ENCODE measurements around the gene PDE11A. TPM values are rescaled to one million over a fixed set of nuclear protein-coding genes. Genes with fewer than 3 reads are reported as not detected.

Gene PDE11A
- total and polyA plus RNA-seq, 9 donors = 0.15 to 2.0 (median 0.42) TPM; not detected in 1

GRCh38 chr2:177972782-177973181 lies 99.8 kb downstream of the PDE11A start:
- H3K27ac ChIP-seq = no peak overlapping the region
- H3K4me3 ChIP-seq = no peak overlapping the region
- H3K9me3 ChIP-seq = no peaks in the 10 kb centered on the region
- DNase-seq = no peak
- no peaks in the 10 kb centered on the region for H3K27me3 ChIP-seq
- TF ChIP-seq POLR2A (IDR thresholded peaks at IDR 0.05) (no peak), CTCF (IDR thresholded peaks at IDR 0.05) (no peak), EP300 (IDR thresholded peaks at IDR 0.05) (no peak)
- H3K36me3 ChIP-seq = no peaks in the 10 kb centered on the region
- no peaks in the 10 kb centered on the region for H3K4me1 ChIP-seq (ENCODE audit: insufficient read depth)
- intact Hi-C loops (cut with DNase I) = no loop called here
- 90 to 95% (median 93%) methylated on average over 7 to 8 of the region's 8 CpGs for WGBS, 3 donors

- TF ChIP-seq POLR2A (IDR thresholded peaks at IDR 0.05) = no peak
- TF ChIP-seq CTCF (IDR thresholded peaks at IDR 0.05) = no peak
- no peak for TF ChIP-seq EP300 (IDR thresholded peaks at IDR 0.05)
- Histone ChIP-seq H3K4me3 (no peak overlapping the region), H3K9me3 (no peaks in the 10 kb centered on the region), H3K27me3 (no peaks in the 10 kb centered on the region), H3K27ac (no peak overlapping the region), H3K36me3 (no peaks in the 10 kb centered on the region), H3K4me1 (ENCODE audit: insufficient read depth) (no peaks in the 10 kb centered on the region)
- DNase-seq = no peak
- intact Hi-C loops (cut with DNase I) = no loop called here
Measured at GRCh38 chr2:177972123-177972522, 100.5 kb downstream of the PDE11A start.

GRCh38 chr2:177970670-177971454 lies 101.7 kb downstream of the PDE11A start:
- Histone ChIP-seq H3K27ac (no peak overlapping the region), H3K36me3 (no peaks in the 10 kb centered on the region), H3K27me3 (no peaks in the 10 kb centered on the region), H3K4me3 (no peak overlapping the region), H3K9me3 (no peaks in the 10 kb centered on the region), H3K4me1 (ENCODE audit: insufficient read depth) (no peaks in the 10 kb centered on the region)
- TF ChIP-seq CTCF (IDR thresholded peaks at IDR 0.05) (no peak), EP300 (IDR thresholded peaks at IDR 0.05) (no peak), POLR2A (IDR thresholded peaks at IDR 0.05) (no peak)
- WGBS, 3 donors = 81 to 82% (median 82%) methylated on average over 3 of the region's 3 CpGs
- intact Hi-C loops (cut with DNase I) = no loop called here
- DNase-seq = no peak

GRCh38 chr2:177964892-177965291 lies 107.7 kb downstream of the PDE11A start:
- Histone ChIP-seq H3K27me3 (no peaks in the 10 kb centered on the region), H3K27ac (no peak overlapping the region), H3K4me1 (ENCODE audit: insufficient read depth) (no peaks in the 10 kb centered on the region), H3K9me3 (no peaks in the 10 kb centered on the region), H3K4me3 (no peak overlapping the region), H3K36me3 (no peaks in the 10 kb centered on the region)
- intact Hi-C loops (cut with DNase I) = no loop called here
- TF ChIP-seq POLR2A (IDR thresholded peaks at IDR 0.05) (no peak), CTCF (IDR thresholded peaks at IDR 0.05) (no peak), EP300 (IDR thresholded peaks at IDR 0.05) (no peak)
- no peak for DNase-seq
- WGBS, 3 donors = 77 to 88% (median 83%) methylated on average over 1 of the region's 1 CpG
